GM23338 (cell line): ENCODE data around the gene ERI2. TPM values are rescaled to one million over a fixed set of nuclear protein-coding genes. Genes with fewer than 3 reads are reported as not detected.

Source experiments
- ATAC-seq: fragments of 200-7000 bp; cut with Tn5 transposase; 3 replicates; pipeline ENCODE4 v1.9.1; 2020
- DNase-seq: peaks from one replicate; pipeline ENCODE4 v3.0.0-alpha.2; 2015; ENCODE audit warnings: low spot score
- H2AFZ ChIP-seq: fragments of 200-600 bp; sonication (generic); 2 replicates; pipeline ENCODE4 v1.8.0; 2016; ENCODE audit warnings: antibody characterized with exemption, mild to moderate bottlenecking, moderate library complexity
- H3F3A ChIP-seq: fragments of 200-600 bp; sonication (generic); replicated peaks from 2 replicates; pipeline ENCODE4 v1.8.0; 2017; ENCODE audit warnings: antibody characterized with exemption, mixed run types, low read depth
- H3K27ac ChIP-seq: fragments of 200-600 bp; sonication (generic); 2 replicates; pipeline ENCODE4 v1.6.1; 2016; ENCODE audit warnings: low read depth
- H3K27me3 ChIP-seq: fragments of 200-600 bp; sonication (generic); 2 replicates; pipeline ENCODE4 v1.8.0; 2016; ENCODE audit warnings: mild to moderate bottlenecking, mixed run types, moderate library complexity; ENCODE audit not compliant: insufficient read depth
- H3K36me3 ChIP-seq: fragments of 200-600 bp; sonication (generic); 2 replicates; pipeline ENCODE4 v1.8.0; 2016; ENCODE audit warnings: mild to moderate bottlenecking; ENCODE audit not compliant: insufficient read depth
- H3K4me1 ChIP-seq: fragments of 200-600 bp; sonication (generic); 2 replicates; pipeline ENCODE4 v1.8.0; 2016; ENCODE audit warnings: mild to moderate bottlenecking, moderate library complexity; ENCODE audit not compliant: insufficient read depth
- H3K4me2 ChIP-seq: fragments of 200-600 bp; sonication (generic); 2 replicates; pipeline ENCODE4 v1.7.1; 2017; ENCODE audit warnings: mixed run types
- H3K4me3 ChIP-seq: fragments of 200-600 bp; sonication (generic); 2 replicates; pipeline ENCODE4 v1.6.1; 2016; ENCODE audit warnings: mixed run types
- H3K79me2 ChIP-seq: fragments of 200-600 bp; sonication (generic); replicated peaks from 2 replicates; pipeline ENCODE4 v1.8.0; 2017; ENCODE audit warnings: mild to moderate bottlenecking; ENCODE audit not compliant: insufficient read depth
- H3K9me2 ChIP-seq: fragments of 200-600 bp; sonication (generic); 2 replicates; pipeline ENCODE4 v1.8.0; 2017; ENCODE audit not compliant: insufficient read depth
- H4K20me1 ChIP-seq: fragments of 200-600 bp; sonication (generic); replicated peaks from 2 replicates; pipeline ENCODE4 v1.8.0; 2017; ENCODE audit warnings: mild to moderate bottlenecking; ENCODE audit not compliant: insufficient read depth
- H3K27ac Mint-ChIP-seq: 2 replicates; pipeline ENCODE4 v1.8.0; 2020; ENCODE audit warnings: inconsistent platforms, mild to moderate bottlenecking, moderate library complexity, mixed read lengths
- H3K27me3 Mint-ChIP-seq: 3 replicates; pipeline ENCODE4 v1.8.0; 2022; ENCODE audit warnings: low read depth, mild to moderate bottlenecking, moderate library complexity, mixed read lengths, inconsistent platforms; ENCODE audit not compliant: insufficient read depth, poor library complexity
- H3K36me3 Mint-ChIP-seq: 3 replicates; pipeline ENCODE4 v1.8.0; 2021; ENCODE audit warnings: low read depth, mild to moderate bottlenecking, inconsistent platforms, moderate library complexity, mixed read lengths
- H3K4me1 Mint-ChIP-seq: 3 replicates; pipeline ENCODE4 v1.8.0; 2020; ENCODE audit warnings: mild to moderate bottlenecking, inconsistent platforms, mixed read lengths
- H3K4me3 Mint-ChIP-seq: 3 replicates; pipeline ENCODE4 v1.8.0; 2021; ENCODE audit warnings: moderate library complexity, mild to moderate bottlenecking, inconsistent platforms, mixed read lengths
- H3K9me3 Mint-ChIP-seq: 3 replicates; pipeline ENCODE4 v1.8.0; 2020; ENCODE audit warnings: moderate library complexity, mild to moderate bottlenecking, inconsistent platforms, mixed read lengths
- CTCF ChIP-seq, 2 experiments: fragments of 200-600 bp in 1 of 2; sonication (generic) in 1 of 2; conservative IDR thresholded peaks; 2 replicates each; pipeline versions ENCODE4 v1.5.1 to v1.6.1; 2016 to 2017; ENCODE audit warnings: antibody characterized with exemption in 2 of 2, low read depth in 2 of 2, mild to moderate bottlenecking in 2 of 2, moderate library complexity in 1 of 2
- EZH2 ChIP-seq: fragments of 200-600 bp; sonication (generic); IDR thresholded peaks from one replicate; pipeline ENCODE4 v1.8.0; 2017; ENCODE audit warnings: antibody characterized with exemption, mild to moderate bottlenecking, low read depth; ENCODE audit not compliant: unreplicated experiment
- JUNB ChIP-seq: IDR thresholded peaks from one replicate; pipeline ENCODE4 v1.6.1; 2016; ENCODE audit warnings: antibody characterized with exemption; ENCODE audit not compliant: unreplicated experiment
- NANOG ChIP-seq: IDR thresholded peaks from 2 replicates; pipeline ENCODE4 v1.6.1; 2016; ENCODE audit warnings: antibody characterized with exemption, borderline replicate concordance
- STAT1 ChIP-seq: IDR thresholded peaks from one replicate; pipeline ENCODE4 v1.6.1; 2016; ENCODE audit warnings: antibody characterized with exemption; ENCODE audit not compliant: unreplicated experiment
- ZNF114 ChIP-seq: fragments of 250-450 bp; sonication (Bioruptor Pico); IDR thresholded peaks from 2 replicates; pipeline ENCODE4 v1.5.0; 2020; ENCODE audit warnings: mild to moderate bottlenecking, moderate library complexity
- ZNF331 ChIP-seq: fragments of 250-450 bp; sonication (Bioruptor Pico); IDR thresholded peaks from 2 replicates; pipeline ENCODE4 v1.5.0; 2020; ENCODE audit warnings: low read depth, mild to moderate bottlenecking, moderate library complexity
- ZNF462 ChIP-seq: fragments of 250-450 bp; sonication (Bioruptor Pico); IDR thresholded peaks from 2 replicates; pipeline ENCODE4 v1.5.0; 2020; ENCODE audit warnings: mild to moderate bottlenecking, moderate library complexity
- polyA plus RNA-seq: library from polyadenylated mRNA; unstranded; fragments of >200 nt; fragmentation: Nextera tagmentation; extraction: Ambion mirVana; gene quantifications from 2 replicates; pipeline ENCODE4 v1.2.1, GENCODE V29; 2016
- total RNA-seq: library from RNA; depleted of rRNA; stranded (reverse); fragments of >200 nt; shearing (Covaris generic); gene quantifications from 2 replicates; pipeline ENCODE4 v1.2.3, GENCODE V29; 2014
- TF ChIP-seq, protein P1 (sequence below): IDR thresholded peaks from one replicate; pipeline ENCODE4 v1.6.1; 2018; ENCODE audit warnings: antibody characterized with exemption; ENCODE audit not compliant: unreplicated experiment

ERI2 gene
- total and polyA plus RNA-seq, 2 experiments from 2014 or later, result 7.2 to 19.5 TPM

- no peak overlapping the region for H3K4me2 ChIP-seq
- no peak overlapping the region for H2AFZ ChIP-seq
- TF ChIP-seq STAT1 (no peak), JUNB (no peak), ZNF114 (CRISPR knock-in tag) (no peak), EZH2 (no peak), ZNF331 (no peak), NANOG (no peak), ZNF462 (no peak), CTCF (conservative IDR thresholded peaks at IDR 0.05; ENCODE audit: low read depth in 2 of 2) (no peak)
- TF ChIP-seq, protein P1, sequence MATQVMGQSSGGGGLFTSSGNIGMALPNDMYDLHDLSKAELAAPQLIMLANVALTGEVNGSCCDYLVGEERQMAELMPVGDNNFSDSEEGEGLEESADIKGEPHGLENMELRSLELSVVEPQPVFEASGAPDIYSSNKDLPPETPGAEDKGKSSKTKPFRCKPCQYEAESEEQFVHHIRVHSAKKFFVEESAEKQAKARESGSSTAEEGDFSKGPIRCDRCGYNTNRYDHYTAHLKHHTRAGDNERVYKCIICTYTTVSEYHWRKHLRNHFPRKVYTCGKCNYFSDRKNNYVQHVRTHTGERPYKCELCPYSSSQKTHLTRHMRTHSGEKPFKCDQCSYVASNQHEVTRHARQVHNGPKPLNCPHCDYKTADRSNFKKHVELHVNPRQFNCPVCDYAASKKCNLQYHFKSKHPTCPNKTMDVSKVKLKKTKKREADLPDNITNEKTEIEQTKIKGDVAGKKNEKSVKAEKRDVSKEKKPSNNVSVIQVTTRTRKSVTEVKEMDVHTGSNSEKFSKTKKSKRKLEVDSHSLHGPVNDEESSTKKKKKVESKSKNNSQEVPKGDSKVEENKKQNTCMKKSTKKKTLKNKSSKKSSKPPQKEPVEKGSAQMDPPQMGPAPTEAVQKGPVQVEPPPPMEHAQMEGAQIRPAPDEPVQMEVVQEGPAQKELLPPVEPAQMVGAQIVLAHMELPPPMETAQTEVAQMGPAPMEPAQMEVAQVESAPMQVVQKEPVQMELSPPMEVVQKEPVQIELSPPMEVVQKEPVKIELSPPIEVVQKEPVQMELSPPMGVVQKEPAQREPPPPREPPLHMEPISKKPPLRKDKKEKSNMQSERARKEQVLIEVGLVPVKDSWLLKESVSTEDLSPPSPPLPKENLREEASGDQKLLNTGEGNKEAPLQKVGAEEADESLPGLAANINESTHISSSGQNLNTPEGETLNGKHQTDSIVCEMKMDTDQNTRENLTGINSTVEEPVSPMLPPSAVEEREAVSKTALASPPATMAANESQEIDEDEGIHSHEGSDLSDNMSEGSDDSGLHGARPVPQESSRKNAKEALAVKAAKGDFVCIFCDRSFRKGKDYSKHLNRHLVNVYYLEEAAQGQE, result no peak
- ATAC-seq (no peak), DNase-seq (no peak)
- Mint-ChIP-seq H3K27me3 (no peaks in the 10 kb centered on the region), H3K36me3 (no peaks in the 10 kb centered on the region), H3K4me3 (no peak overlapping the region), H3K9me3 (no peaks in the 10 kb centered on the region), H3K27ac (no peak overlapping the region), H3K4me1 (no peaks in the 10 kb centered on the region)
- peaks cover 7% of the 10 kb centered on the region for H3K4me1 ChIP-seq
- H4K20me1 ChIP-seq, result no peaks in the 10 kb centered on the region
- H3K79me2 ChIP-seq, result no peaks in the 10 kb centered on the region
- no peaks in the 10 kb centered on the region for H3F3A ChIP-seq
- no peaks in the 10 kb centered on the region for H3K9me2 ChIP-seq
- no peak overlapping the region for H3K4me3 ChIP-seq
- no peaks in the 10 kb centered on the region for H3K36me3 ChIP-seq
- no peaks in the 10 kb centered on the region for H3K27me3 ChIP-seq
- no peak overlapping the region for H3K27ac ChIP-seq
Observed at GRCh38 chr16:20782470-20782869, 23.8 kb downstream of the ERI2 start.
